NCI-H1694 (cell line): Measurements from ENCODE around the gene MCOLN2.
"Not testable (repeated sequence)": the region's sequence is repeated elsewhere in the genome, so short reads cannot be mapped to it uniquely, and the experiment has no call there.

Experiments
- DNase-seq: peaks from one replicate; lab custom pipeline; 2025; lab: John Stamatoyannopoulos, UW

The MCOLN2 gene

DNA sequence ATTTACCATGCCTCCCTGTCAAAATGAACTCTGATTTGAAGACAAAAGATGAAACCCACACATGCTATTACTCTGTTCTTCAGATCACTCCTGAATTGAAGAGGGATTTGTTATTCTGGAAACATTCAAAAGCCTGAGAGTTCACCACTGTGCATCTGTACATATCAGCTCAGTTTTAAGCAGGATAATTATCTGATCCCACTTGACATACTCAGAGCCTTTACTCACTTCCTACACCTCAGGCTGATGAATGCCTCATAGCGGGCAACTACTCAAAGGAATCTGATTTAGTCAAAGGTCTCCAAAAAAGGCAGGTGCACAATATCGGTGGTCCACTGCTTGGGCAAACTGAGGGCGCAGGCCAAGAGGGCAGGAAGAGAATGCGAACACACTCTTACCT is 56.4 kb downstream of the MCOLN2 start:
- DNase-seq = no peak

DNA sequence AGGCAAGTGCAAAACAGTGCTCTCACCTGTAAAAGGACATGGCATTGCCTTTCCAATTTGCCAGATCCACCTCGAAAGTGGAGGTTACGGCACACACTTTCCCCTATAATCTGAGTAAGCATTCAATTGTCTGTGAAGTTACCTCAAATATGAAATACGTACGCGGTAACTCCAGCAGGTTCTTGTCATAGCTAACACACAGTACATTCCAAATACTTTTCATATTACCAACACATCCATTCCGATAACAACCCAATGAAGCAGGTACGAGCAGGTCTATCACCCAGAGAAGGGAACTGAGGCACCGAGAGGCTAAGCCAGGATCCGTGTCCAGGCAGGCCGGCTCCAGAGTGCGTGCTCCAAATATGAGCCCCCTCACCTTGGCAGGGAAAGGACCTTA is 57.2 kb downstream of the MCOLN2 start:
- no peak for DNase-seq

DNA sequence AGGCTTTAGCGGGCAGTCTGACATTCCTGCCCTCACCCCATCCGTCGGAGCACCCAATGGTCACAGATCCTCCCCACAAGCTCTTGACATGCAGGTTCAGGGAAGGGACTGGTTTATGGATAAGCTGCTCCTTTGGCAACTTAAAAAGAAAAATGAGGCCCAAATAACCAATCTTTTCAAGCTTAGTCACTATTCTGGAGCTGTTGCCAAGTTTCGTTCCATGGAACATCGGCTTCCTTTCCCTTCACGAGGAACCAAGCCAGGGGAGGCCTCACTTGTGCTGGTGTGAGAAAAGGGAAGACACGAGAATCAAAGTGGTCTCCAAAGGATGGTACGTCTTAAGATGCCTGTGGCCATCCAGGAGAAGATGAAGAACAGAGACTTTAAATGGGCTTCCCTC is 57.8 kb downstream of the MCOLN2 start:
- no peak for DNase-seq

DNA sequence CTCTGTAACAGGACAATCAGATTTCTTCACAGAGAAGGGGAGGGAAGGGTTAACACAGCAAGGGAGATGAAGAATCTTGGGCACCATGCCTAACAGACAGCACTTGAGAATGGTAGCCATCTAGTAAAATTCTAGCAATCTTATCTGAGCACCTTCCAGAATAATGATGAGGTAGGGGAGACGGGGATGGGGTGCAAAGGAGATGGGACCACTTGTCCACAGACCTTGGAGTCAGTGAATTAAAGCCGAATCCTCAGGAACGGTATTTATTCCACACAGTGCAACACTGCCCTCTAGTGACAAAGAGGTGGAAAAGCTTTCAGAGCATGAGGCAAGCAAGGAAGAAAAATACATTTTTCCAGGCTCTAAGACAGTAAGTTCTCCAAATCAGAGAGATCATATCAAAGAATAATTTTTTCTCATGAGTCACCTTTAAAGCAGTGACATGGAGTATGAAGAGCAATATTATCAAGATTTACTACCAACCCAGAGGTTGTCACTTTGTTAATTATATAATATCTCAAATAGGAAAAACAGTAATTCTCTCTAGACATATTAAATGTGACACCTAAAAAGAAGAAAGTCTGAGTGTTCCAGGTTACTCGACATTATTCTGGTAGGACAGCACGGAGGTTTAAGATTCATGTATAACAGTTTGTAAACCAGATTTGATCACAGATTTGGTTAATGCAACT is 60.6 kb downstream of the MCOLN2 start:
- peak; percentile 67 for DNase-seq

DNA sequence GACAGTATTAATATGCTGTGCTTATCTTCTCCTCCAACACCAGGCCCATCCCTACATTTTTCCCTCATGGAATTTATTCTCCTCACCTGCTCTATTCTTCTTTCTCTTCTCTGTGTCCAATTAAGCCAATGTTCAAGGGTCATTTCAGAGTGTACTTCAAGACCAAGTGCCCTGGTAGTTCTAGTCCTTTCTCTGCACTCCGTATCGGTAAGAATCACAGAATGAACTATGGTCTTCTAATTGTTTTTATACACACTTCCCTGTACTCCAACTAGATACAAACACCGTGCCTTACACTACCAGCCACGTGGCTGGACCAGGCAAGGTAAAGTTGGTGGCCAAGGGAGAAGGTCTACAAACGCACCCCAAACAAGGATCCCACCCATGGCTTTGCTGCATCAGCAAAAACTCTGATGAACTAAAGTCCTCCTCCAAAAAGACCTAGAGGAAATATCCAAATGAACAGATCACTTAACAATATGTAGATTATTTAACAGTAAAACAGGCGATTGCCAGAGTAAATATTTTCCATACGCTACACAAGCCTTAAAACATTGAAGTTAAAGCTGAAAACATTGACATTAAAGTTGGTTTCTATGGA is 63.8 kb downstream of the MCOLN2 start:
- no peak for DNase-seq

DNA sequence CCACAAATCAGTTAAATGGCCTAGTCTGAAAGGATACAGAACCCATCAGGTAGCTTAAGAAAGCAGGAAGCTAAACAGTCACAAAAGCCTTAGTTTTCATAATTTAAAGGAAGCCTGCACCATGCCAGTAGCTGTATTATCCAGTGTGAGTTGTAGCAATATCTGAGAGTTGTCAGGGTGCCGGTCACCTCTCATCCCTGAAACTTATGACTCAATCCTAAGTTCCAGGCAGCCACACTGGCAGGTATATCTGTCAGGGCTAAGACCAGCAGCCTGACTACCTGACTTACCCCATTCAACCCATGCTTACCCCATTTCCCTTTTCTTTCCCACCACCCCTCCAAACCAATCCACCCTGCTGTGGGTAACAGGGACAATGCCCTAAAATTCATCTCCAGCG is 66.1 kb downstream of the MCOLN2 start:
- DNase-seq = no peak

DNA sequence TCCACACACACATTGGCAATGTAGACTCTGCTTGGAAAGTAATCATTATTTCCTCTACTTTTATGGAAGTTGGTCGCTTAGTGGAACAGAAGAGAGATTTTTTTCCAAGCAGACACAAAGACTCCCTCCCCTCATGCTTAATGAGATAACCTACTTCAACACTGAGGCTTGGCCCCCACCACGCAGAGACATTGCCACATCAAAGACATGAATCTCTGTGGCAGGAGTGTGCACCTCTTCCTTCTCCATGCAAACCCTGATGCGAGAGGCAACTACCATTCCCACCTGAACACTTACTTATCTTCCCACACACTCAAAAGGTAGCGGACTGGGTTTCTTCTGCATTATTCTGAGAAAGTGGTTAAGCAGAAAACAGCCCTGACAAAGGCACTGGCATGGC is 66.6 kb downstream of the MCOLN2 start:
- no peak for DNase-seq

DNA sequence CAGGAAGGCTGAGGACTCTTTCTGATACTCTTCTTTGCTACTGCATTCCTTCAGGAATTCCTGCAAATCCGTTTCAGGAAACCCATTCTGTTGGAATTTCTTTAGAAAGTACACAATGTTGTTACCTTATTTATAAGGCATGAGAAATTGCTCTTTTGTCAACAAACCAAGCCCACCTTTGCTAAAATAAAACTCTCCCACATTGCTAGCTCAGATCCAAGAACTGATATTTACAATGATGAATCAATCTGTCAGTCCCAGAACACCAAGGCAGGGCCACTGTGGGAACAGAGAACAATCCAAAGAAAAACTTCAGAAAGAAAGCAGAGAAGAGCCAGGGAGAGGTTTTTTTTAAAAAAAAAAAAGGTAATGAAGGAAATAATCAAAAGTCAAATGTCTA is 67.3 kb downstream of the MCOLN2 start:
- DNase-seq = no peak

DNA sequence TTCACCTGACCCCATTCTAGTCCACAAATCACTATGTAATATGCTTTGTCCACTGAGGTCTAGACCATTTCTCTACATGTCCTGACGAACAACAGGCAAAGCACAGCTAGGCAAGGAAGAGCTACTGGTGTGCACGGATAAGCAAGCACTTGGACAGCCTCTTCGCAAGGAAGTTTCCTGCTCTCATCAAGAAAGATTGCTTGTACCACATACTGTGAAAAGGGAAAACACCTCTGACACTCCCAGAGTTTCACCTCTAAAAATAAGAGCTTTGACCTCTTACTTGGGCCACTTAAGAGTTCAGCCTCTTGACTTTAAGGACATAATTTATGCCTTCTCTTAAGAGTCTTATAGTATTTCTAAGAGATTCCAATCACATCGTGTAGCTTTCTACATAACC is 67.9 kb downstream of the MCOLN2 start:
- DNase-seq = no peak

DNA sequence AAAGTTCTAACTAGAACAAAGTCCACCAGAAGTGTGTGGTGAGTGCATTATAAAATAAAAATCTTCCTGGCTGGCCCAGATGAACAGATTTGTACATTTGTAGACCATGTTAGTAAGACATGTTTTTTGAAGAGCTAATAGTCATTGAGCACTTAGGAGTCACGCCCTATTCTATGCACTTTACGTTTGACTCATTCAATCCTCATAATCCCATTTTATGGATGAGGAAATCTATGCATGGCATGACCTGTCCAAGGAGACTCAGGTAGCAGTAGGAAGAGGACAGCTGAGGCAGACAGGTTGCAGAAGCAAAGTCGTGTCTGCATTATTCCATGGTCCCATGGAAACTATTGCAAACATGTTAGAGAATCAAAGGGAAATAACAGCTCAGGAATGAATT is 73.6 kb downstream of the MCOLN2 start:
- DNase-seq = no peak

DNA sequence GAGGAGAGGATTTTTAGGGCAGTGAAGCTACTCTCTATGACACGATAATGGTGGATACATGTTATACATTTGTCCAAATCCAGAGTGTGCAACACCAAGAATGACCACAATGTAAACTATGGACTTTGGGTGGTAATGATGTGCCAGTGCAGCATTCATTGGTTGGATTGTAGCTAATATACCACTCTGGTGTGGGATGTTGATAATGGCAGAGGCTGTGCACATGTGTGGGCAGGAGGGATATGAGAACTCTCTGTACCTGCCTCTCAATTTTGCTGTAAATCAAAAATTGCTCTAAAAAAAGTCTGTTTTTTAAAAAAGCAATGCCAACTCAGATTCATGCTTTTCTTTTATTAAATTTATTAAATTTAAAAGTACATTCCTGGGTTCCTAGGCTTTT is 76.8 kb downstream of the MCOLN2 start:
- DNase-seq = no peak

DNA sequence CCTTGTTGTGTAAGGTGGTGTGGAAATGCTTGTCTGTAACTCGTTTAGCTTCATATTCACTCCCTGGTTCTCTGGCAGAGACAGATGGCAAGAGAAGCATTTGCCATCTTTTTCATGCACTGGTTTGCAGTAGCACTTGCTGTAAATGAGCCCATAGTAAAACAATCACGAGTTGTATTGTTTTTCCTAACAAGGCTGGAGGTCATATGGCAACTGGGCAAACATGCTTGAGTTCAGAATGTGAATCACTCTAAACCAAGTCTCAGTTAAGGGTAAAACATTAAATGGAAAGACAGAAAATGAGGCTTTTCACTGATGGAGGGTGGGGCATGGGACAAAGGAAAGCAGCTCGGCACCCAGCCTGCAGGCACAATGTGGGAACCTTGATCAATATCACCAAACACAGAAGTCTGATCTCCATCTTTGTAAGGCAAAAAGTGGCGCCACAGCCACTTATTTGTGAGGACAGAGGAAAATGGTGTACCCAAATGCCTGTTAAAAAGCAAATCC is 77.4 kb downstream of the MCOLN2 start:
- DNase-seq = no peak

DNA sequence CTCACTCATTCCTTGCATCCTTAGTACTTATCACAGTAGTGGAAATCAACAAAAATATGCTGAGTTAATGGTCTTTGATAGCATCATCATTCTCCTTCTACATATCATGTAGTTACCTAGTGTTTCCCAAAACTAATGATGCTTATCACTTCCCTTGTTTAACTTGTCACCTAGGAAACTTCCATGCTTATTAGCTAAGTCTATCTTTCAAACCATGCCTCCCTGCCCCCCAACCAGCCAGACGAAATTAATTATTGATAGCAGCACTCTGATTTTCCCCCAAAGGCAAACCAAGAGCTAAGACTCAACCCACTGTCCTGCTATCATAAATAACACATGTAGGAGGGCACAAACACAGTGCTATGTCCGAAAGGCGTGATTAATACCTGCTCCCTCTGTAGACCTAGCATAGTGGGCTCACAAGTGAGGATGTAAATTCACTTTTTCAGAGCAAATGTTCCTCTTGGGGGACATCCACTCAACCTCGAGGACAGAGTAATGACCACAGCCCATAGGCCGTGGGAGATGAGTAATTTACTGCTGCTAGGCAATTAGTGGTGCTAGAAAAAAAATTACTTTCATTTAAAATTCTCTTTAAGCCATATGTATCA is 78.1 kb downstream of the MCOLN2 start:
- DNase-seq = no peak

DNA sequence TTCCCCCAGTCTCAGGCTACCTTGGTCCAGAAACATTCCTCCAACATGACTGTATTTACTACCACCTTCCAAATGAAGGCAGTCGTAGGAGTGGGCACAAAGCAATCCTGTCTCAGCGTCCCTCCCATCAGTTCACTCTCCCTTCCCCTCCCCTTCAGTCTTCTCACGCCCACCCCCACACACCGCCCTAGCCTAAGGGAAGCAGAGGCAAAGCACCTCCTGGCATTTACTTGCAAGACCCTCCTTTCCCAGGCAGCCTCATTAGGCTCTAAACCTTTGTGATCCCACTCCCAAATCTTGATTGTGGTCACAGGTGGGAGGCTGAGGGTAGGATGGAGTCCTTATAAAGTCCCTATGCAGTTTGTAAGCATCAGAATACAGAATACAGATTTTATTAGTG is 80.0 kb downstream of the MCOLN2 start:
- no peak for DNase-seq

DNA sequence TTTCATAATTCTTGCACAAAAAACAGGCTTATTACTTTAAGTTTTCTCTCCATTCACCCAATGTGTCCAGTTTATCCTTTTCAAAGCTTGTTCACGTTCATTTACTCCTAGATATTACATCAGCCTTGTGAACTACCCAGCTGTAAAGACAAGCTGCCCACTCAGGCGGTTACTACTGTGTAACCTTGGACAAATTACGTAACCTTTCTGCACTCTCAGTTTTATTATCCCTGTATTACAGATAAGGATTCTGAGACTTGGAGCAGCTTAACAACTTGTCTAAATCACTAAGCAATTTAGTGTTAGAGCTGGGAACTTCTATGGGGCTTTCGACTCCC is 83.4 kb downstream of the MCOLN2 start:
- no peak for DNase-seq

DNA sequence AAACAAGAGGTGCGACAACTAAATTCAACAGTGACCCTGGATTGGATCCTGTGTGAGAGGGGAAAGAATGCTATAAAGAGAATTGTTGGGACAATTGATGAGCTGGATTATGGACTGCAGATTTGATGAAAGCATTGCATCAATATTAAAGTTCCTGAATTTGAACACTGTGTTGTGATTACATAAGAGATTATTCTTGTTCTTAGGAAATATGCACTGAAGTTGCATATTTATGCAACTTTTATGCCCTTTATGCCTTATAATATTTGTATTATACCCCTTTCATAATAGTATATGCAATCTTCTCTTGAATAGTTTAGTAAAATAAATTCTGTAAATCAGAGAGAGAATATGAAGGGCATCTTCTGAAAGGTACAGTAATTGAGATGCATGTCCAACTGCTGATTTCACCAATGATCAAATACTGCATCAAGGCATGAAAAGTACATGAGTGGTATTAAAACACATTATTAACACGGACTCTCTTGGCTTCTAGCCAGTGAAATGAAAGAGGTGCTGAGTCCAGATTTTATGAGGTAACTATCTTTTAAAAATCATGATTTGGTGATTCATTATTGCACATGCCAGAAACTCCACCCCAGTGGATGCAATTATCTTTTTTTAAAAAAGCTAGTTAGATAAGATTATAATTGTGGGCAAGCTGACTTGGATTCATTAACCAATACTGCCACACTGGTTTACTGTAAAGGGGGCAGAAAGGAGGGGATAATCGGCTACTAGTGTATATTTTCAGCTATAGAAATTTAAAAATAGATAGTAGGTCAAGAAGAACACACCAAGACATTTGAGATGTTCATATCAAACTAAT is 84.0 kb downstream of the MCOLN2 start:
- DNase-seq = no peak

DNA sequence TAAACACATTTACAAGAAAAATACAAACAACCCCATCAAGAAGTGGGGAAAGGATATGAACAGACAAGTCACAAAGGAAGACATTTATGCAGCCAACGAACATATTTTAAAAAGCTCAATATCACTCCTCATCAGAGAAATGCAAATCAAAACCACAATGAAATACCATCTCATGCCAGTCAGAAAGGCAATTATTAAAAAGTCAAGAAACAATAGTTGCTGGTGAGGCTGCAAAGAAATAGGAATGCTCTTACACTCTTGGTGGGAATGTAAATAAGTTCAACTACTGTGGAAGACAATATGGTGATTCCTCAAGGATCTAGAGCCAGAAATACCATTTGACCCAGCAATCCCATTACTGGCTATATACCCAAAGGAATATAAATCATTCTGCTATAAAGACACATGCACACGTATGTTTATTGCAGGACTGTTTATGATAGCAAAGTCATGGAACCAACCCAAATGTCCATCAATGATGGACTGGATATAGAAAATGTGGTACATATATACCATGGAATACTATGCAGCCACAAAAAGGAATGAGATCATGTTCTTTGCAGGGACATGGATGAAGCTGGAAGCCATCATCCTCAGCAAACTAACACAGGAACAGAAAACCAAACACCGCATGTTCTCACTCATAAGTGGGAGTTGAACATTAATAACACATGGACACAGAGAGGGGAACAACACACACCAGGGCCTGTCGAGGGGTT is 88.0 kb downstream of the MCOLN2 start:
- DNase-seq = not testable (repeated sequence)

DNA sequence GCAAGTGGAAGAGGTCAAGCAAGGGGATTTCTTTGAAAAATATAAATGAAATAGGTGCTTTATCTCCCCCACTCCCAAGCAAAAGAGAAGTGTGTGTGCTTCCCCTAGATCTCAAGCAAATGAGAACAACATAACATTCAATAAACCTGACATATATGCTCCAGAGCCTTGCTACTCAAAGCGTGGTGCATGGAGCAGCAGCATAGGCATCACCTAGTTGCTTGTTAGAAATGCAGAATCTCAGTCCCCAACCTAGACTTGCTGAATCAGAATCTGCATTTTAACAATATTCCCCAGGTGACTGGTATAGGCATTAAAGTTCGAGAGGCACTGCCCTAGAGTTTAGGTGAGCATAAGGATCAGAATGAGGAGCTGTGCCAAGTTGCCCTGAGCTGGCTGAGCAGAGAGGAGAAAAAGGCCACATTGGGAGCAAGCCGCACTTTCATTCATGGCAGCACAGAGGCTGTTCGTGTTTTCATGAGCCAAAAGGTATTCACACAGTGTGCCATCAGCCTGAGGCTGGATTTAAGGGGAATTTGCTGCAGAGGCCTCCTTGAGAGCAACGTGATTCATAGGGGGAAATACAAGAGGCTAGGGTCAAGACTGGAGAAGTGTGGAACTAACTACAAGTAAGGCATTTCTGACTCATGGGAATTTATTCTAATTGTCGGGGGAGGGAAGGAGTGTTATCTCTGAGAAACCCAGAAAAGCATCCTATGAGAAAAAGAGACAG is 89.7 kb downstream of the MCOLN2 start:
- no peak for DNase-seq

DNA sequence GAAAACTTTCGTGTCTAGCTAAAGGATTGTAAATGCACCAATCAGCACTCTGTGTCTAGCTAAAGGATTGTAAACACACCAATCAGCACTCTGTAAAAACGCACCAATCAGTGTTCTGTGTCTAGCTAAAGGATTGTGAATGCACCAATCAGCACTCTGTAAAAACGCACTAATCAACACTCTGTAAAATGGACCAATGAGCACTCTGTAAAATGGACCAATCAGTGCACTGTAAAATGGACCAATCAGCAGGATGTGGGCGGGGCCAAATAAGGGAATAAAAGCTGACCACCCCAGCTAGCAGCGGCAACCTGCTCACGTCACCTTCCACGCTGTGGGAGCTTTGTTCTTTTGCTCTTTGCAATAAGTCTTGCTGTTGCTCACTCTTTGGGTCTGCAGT is 94.2 kb downstream of the MCOLN2 start:
- DNase-seq = not testable (repeated sequence)

DNA sequence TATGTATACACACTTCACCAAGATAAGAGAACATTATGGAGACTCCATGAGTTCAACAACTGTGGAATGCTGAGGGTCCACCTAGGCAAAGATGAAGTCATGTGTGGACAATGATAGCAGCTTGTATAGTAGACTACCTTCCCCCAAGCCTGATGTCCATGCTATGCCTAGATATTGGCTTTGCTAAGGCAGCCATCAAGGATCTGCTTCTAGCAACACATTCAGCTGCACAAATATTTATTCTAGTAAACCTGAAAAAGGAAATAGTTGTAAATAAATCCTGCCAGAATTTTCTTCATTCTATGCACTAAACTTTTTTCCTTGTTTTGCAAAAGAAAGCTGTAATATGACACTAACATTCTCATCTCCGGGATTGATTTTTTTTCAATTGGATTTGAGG is 96.9 kb downstream of the MCOLN2 start:
- DNase-seq = no peak

DNA sequence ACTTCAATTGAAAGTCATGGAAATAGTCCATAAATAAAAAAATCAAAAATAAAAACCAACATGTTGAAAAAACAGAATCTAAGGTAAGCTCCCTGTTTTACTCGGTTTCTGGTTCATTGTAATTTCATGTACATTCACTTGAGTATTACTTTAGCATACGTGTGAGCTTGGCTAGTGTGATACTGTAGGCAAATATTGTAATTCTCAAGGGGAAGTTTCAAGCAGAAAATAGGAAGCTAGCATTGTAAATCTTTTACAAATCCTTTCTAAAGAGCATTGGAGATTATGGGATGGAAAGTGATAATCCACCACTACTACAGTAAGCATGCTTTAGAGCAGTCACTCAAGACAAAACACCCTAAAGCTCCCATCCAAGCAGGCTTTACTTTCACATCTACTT is 100.6 kb downstream of the MCOLN2 start:
- DNase-seq = no peak
